SW480 (cell line): Measurements from ENCODE around the gene EAPP.
"Not testable (repeated sequence)": the region's sequence is repeated elsewhere in the genome, so short reads cannot be mapped to it uniquely, and the experiment has no call there.

Experiments used
- DNase-seq: peaks from one replicate; pipeline ENCODE4 v3.0.0-alpha.2; 2016; ENCODE audit warnings: low spot score

The EAPP gene

DNA sequence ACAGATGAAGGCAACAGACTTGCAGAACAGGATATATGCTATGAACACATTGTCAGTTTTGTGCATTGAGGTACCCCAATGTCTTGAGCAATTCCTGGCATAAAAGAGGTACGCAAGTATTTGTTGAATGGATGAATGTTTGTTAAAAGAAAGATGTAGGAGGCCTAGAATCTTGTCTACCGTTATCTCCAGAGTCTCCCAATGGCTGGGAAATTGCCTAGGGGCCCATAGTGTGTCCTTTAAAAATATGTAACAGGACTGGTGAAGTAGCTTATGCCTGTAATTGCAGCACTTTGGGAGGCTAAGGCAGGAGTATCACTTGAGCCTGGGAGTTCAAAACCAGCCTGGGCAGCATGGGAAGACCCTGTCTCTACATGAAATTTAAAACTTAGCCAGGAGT lies 57.0 kb downstream of the EAPP start:
- no peak for DNase-seq

DNA sequence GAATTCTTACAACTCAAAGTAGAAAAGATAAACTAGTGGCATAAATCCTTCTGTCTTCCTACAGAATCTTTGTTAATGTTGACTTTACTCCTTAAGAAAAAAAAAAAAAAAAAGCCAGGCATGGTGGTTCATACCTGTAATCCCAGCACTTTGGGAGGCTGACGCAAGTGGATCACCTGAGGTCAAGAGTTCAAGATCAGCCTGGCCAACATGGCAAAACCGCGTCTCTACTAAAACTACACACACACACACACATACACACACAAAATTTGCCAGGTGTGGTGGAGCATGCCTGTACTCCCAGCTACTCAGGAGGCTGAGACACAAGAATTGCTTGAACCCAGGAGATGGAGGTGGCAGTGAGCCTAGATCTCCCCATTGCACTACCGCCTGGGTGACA lies 59.8 kb downstream of the EAPP start:
- DNase-seq: no peak

DNA sequence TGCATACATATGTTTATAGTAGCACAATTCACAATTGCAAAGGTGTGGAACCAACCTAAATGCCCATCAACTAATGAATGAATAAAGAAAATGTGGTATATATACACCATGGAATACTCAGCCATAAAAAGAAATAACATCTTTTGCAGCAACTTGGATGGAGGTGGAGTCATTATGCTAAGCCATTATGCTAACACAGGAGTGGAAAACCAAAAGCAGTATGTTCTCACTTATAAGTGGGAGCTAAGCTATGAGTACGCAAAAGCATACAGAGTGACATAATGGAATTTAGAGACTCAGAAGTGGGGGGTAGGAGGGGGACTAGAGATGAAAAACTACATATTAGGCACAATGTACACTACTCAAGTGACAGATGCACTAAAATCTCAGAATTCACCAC lies 61.2 kb downstream of the EAPP start:
- DNase-seq: no peak

DNA sequence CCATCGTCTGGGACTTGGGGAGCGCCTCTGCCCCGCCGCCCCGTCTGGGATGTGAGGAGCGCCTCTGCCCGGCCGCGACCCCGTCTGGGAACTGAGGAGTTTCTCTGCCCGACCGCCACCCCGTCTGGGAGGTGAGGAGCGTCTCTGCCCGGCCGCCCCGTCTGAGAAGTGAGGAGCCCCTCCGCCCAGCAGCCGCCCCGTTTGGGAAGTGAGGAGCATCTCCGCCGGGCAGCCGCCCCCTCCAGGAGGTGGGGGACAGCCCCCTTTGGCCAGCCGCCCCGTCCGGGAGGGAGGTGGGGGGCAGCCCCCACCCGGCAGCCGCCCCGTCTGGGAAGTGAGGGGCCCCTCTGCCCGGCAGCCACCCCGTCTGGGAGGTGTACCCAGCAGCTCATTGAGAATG lies 63.5 kb downstream of the EAPP start:
- DNase-seq: not testable (repeated sequence)

DNA sequence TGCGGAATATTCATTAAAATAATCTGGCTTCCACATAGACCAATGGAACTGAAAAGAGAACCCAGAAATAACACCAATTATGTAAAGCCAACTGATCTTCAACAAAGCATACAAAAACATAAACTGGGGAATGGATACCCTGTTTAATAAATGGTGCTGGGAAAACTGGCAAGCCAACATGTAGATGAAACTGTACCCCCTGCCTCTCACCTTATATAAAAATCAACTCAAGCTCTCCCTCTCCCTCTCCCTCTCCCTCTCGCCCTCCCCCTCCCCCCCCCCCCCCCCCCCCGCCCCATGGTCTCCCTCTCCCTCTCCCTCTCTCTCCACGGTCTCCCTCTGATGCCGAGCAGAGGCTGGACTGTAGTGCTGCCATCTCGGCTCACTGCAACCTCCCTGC lies 64.3 kb downstream of the EAPP start:
- DNase-seq: no peak

DNA sequence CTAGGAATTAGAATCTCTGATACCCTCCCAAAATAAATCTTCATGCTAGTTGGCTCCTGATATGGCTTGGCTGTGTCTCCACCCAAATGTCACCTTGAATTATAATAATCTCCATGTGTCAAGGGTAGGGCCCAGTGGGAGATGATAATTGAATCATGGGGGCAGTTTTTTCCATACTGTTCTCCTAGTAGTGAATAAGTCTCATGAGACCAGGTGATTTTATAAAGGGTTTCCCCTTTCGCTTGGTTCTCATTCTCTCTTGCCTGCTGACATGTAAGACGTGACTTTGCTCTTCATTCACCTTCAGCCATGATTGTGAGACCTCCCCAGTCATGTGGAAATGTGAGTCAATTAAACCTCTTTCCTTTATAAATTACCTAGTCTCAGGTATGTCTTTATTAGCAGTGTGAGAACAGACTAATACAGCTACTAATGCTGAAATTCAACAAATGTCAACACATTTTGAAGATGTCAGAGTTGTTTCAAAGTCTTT lies 65.3 kb downstream of the EAPP start:
- DNase-seq: no peak

DNA sequence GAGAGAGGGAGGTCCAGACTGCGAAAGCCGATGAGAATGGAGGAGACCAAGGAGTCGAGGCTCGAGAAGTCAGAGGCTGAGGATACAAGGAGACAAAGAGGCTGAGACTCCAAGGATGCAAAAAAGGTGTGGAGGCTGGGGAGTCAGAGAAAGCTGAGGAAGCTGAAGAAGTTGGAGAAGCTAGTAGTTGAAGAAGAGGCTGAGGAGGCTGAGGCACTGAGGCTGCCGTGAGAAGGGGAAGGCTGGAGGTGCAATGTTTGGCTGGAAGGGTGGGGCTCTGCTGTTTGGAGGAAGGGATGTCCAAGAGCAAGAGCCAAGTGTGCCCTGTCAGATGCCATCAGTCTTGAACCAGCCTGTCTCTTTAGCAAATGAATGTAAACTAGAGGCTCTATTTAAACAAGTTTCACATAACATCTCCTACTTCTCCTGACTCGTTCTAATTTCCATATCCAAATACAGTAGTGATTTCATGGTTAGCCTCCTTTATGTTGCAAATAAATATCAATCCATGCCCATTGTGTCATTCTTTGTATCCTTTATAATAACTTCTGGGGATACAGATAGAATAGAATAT lies 66.7 kb downstream of the EAPP start:
- DNase-seq: no peak

DNA sequence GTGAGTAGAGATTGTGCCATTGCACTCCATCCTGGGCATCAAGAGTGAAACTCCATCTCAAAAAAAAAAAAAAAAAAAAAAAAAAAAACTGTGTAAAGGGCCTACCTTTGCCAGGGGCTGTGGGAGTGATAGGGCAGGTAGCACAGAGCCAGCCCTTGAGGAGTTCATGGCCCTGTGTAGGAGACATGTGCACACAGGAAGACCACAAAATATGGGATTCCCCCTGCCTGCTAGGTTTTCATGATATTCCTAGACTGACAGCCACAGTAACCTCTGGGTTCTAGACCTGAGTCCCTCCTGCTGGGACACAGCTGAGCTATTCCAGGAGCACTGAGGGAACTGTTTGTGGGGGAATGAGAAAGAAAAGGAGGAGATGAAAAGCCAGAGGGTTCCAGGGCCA lies 69.2 kb downstream of the EAPP start:
- DNase-seq: no peak

DNA sequence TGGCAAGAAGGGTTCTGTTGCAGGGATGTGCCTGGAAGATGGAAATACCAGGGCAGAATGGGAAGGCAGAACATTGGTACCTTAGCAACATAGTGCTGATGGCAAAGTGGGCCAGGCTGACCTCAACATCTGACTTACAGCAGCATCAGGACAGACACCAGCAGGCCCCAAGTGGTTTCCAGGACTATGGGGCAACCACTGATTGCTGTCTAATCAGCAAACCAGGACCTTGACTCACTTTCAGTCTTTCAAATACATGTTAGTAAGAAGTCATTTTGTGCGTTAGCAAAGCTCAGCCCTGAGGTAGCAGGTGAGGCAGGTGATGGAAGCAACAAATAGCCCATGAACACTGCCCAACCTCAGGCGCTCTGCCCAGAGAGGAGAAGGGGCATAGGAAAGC lies 72.8 kb downstream of the EAPP start:
- no peak for DNase-seq
